GM12878 (cell line): ENCODE measurements around the gene PTPRM. TPM values are rescaled to one million over a fixed set of nuclear protein-coding genes. Genes with fewer than 3 reads are reported as not detected.

Experiments
- ATAC-seq: fragments of 200-7000 bp; cut with Tn5 transposase; 3 replicates; pipeline ENCODE4 v1.9.1; 2020; ENCODE audit warnings: mild to moderate bottlenecking, moderate library complexity
- BruUV-seq: library from RNA; stranded (reverse); fragments of 400-500 nt; replicated peaks from 2 replicates; lab custom pipeline; 2021; lab: Mats Ljungman, UMichigan
- CTCF ChIA-PET: fragments of 300-600 bp; sonication (Branson Sonifier 250); formaldehyde crosslinking; extraction: SDS; loops from one replicate; lab custom pipeline; 2021; ENCODE audit warnings: inconsistent platforms; lab: Yijun Ruan, JAX
- POLR2A ChIA-PET: fragments of 350-600 bp; formaldehyde crosslinking; extraction: SDS; loops from one replicate; lab custom pipeline; 2021; ENCODE audit warnings: inconsistent platforms; lab: Charles Lee
- RAD21 ChIA-PET: fragments of 300-600 bp; sonication (Branson Sonifier 250); formaldehyde crosslinking; loops from one replicate; lab custom pipeline; 2023; ENCODE audit warnings: antibody characterized with exemption; ENCODE audit not compliant: unreplicated experiment; lab: Charles Lee
- SMC1A ChIA-PET: fragments of 300-600 bp; sonication (Branson Sonifier 250); formaldehyde crosslinking; loops from one replicate; lab custom pipeline; 2023; ENCODE audit not compliant: unreplicated experiment, uncharacterized antibody; lab: Charles Lee
- DNase-seq: peaks from one replicate; pipeline ENCODE4 v3.0.0-alpha.2; 2011; ENCODE audit warnings: low read depth, low spot score
- FAIRE-seq: peaks from 3 replicates; lab custom pipeline; 2011; peaks lifted over from hg19 to GRCh38; lab: Jason Lieb, UNC
- H2AFZ ChIP-seq: 2 replicates; pipeline ENCODE4 v1.6.0; 2011; ENCODE audit warnings: low read depth, low read length, control low read depth; ENCODE audit not compliant: control insufficient read depth
- H3K27ac ChIP-seq: 2 replicates; pipeline ENCODE4 v1.5.1; 2011; ENCODE audit warnings: control low read depth; ENCODE audit not compliant: control insufficient read depth, insufficient read depth
- H3K27me3 ChIP-seq, 2 experiments: replicated peaks in 1 of 2; 2 replicates each; pipeline versions ENCODE4 v1.6.0 to v1.6.1; 2011; ENCODE audit warnings: low read length in 1 of 2; ENCODE audit not compliant: control insufficient read depth in 2 of 2, insufficient read depth in 2 of 2
- H3K36me3 ChIP-seq, 2 experiments: 2 replicates each; pipeline ENCODE4 v1.5.1; 2011; ENCODE audit warnings: low read length in 1 of 2; ENCODE audit not compliant: control insufficient read depth in 2 of 2, insufficient read depth in 2 of 2
- H3K4me1 ChIP-seq: 2 replicates; pipeline ENCODE4 v1.6.1; 2011; ENCODE audit warnings: mild to moderate bottlenecking, low read length, moderate library complexity, mixed read lengths; ENCODE audit not compliant: control insufficient read depth, insufficient read depth
- H3K4me2 ChIP-seq: 2 replicates; pipeline ENCODE4 v1.6.0; 2011; ENCODE audit warnings: control low read depth; ENCODE audit not compliant: control insufficient read depth, insufficient read depth
- H3K4me3 ChIP-seq: fragments of 200-600 bp; sonication (generic); 2 replicates; pipeline ENCODE4 v1.5.1; 2016
- H3K79me2 ChIP-seq: 2 replicates; pipeline ENCODE4 v1.6.0; 2011; ENCODE audit warnings: low read length; ENCODE audit not compliant: control insufficient read depth, insufficient read depth
- H3K9ac ChIP-seq: 2 replicates; pipeline ENCODE4 v1.8.0; 2011; ENCODE audit warnings: low read length, control low read depth, mixed read lengths; ENCODE audit not compliant: control insufficient read depth, insufficient read depth
- H3K9me3 ChIP-seq: replicated peaks from 3 replicates; pipeline ENCODE4 v1.5.1; 2011; ENCODE audit warnings: mild to moderate bottlenecking, low read length; ENCODE audit not compliant: control insufficient read depth, insufficient read depth
- H4K20me1 ChIP-seq: 2 replicates; pipeline ENCODE4 v1.6.0; 2011; ENCODE audit not compliant: control insufficient read depth, insufficient read depth
- CBX3 ChIP-seq: fragments of 200-600 bp; sonication (generic); IDR thresholded peaks from 2 replicates; pipeline ENCODE4 v1.6.1; 2016; ENCODE audit warnings: low read depth, borderline replicate concordance
- RELB ChIP-seq: fragments of 450-650 bp; IDR thresholded peaks from 2 replicates; pipeline ENCODE4 v1.6.1; 2017; ENCODE audit warnings: low read depth, mild to moderate bottlenecking, moderate library complexity
- RFX5 ChIP-seq: IDR thresholded peaks from 2 replicates; pipeline ENCODE4 v1.6.1; 2011; ENCODE audit warnings: low read depth, low read length, improper control_type of control experiment
- SPI1 ChIP-seq: IDR thresholded peaks from 2 replicates; pipeline ENCODE4 v1.6.1; 2011; ENCODE audit warnings: low read depth, mild to moderate bottlenecking, low read length, moderate library complexity, borderline replicate concordance; ENCODE audit not compliant: insufficient read depth
- ZNF384 ChIP-seq: IDR thresholded peaks from 2 replicates; pipeline ENCODE4 v1.6.1; 2012; ENCODE audit warnings: low read depth, mild to moderate bottlenecking, low read length, improper control_type of control experiment, borderline replicate concordance
- in situ Hi-C: fragments of 300-500 bp; cut with MboI; formaldehyde crosslinking; loops from 9 replicates; pipeline ENCODE4 v1.14.3; 2018; ENCODE audit warnings: mixed read lengths
- intact Hi-C: fragments of 100-400 bp; cut with micrococcal nuclease; formaldehyde crosslinking; loops from one replicate; pipeline ENCODE4 v1.14.2; 2022; ENCODE audit not compliant: unreplicated experiment
- polyA plus RNA-seq, 11 experiments: library from polyadenylated mRNA; depleted of rRNA in 4 of 11; unstranded in 6 of 11; stranded (reverse) in 5 of 11; fragments of >200 nt; fragmentation: Nextera tagmentation in 4 of 11; fragmentation: Illumina TruSeq in 1 of 11; extraction: Ambion mirVana in 4 of 11; extraction: Trizol in 1 of 11; gene quantifications; 1 replicate in 1 of 11; 2 replicates in 10 of 11; pipeline versions ENCODE4 v1.2.1 to v1.2.3, GENCODE V29; 2011 to 2016; ENCODE audit warnings: inconsistent platforms in 2 of 11, missing spikeins in 2 of 11, low read depth in 1 of 11
- total RNA-seq, 4 experiments: library from RNA; depleted of rRNA in 3 of 4; stranded (reverse); fragments of >200 nt in 3 of 4; fragmentation: Illumina TruSeq in 1 of 4; extraction: Trizol in 1 of 4; gene quantifications; 2 replicates each; pipeline versions ENCODE4 v1.2.1 to v1.2.3, GENCODE V29; 2013 to 2021
- TF ChIP-seq, protein P1 (sequence below): fragments of 150-350 bp; IDR thresholded peaks from 2 replicates; pipeline ENCODE4 v1.6.1; 2016; ENCODE audit warnings: low read depth, low read length

PTPRM gene
- total and polyA plus RNA-seq, 10 of the 15 experiments (the other 5 are each of a cell fraction or from before 2014, with no cell fraction given) = 0.07 to 22.6 (median 0.60) TPM

DNA sequence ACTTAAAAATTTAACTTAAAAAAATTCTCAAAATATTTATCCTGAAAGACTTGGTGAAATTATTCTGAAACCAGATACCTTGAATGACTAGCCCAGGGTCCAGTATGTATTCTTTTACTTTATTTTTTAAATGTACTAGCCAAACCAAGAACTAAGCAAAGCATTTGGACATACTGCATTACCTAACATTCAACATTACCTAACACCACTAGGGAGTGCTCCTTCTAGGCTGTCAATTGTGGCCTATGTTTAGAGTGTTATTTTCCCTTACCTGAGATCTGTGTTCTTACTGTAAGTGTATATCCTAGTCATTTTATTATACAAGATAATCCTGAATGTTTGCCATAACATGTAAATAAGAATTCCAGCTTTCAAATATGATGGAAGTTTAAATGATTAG, 496.6 kb downstream of the PTPRM start:
- Histone ChIP-seq H2AFZ (no peak overlapping the region), H3K27me3 (no peaks in the 10 kb centered on the region), H3K79me2 (no peaks in the 10 kb centered on the region), H3K36me3 (no peaks in the 10 kb centered on the region), H3K9ac (no peak overlapping the region), H3K9me3 (no peaks in the 10 kb centered on the region), H3K27ac (no peak overlapping the region), H4K20me1 (no peaks in the 10 kb centered on the region), H3K4me2 (no peak overlapping the region), H3K4me1 (no peaks in the 10 kb centered on the region), H3K4me3 (no peak overlapping the region)
- ChIA-PET CTCF (interaction anchor here (1.5 kb wide), 1 partner anchor 163 kb away, joined by 3 read pairs; no protein-coding TSS in a partner anchor), RAD21 (no interaction called here), SMC1A (interaction anchor here (0.7 to 0.9 kb wide), 2 partner anchors 14 to 174 kb away, joined by 3 read pairs; no protein-coding TSS in a partner anchor), POLR2A (no interaction called here)
- DNase-seq (no peak), FAIRE-seq (no peak), ATAC-seq (no peak)
- BruUV-seq = no TSS peak
- TF ChIP-seq SPI1 (no peak), RFX5 (no peak), RELB (no peak), ZNF384 (no peak), CBX3 (no peak)
- TF ChIP-seq, protein P1, sequence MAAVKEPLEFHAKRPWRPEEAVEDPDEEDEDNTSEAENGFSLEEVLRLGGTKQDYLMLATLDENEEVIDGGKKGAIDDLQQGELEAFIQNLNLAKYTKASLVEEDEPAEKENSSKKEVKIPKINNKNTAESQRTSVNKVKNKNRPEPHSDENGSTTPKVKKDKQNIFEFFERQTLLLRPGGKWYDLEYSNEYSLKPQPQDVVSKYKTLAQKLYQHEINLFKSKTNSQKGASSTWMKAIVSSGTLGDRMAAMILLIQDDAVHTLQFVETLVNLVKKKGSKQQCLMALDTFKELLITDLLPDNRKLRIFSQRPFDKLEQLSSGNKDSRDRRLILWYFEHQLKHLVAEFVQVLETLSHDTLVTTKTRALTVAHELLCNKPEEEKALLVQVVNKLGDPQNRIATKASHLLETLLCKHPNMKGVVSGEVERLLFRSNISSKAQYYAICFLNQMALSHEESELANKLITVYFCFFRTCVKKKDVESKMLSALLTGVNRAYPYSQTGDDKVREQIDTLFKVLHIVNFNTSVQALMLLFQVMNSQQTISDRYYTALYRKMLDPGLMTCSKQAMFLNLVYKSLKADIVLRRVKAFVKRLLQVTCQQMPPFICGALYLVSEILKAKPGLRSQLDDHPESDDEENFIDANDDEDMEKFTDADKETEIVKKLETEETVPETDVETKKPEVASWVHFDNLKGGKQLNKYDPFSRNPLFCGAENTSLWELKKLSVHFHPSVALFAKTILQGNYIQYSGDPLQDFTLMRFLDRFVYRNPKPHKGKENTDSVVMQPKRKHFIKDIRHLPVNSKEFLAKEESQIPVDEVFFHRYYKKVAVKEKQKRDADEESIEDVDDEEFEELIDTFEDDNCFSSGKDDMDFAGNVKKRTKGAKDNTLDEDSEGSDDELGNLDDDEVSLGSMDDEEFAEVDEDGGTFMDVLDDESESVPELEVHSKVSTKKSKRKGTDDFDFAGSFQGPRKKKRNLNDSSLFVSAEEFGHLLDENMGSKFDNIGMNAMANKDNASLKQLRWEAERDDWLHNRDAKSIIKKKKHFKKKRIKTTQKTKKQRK = no peak
- intact Hi-C loops (no loop called here), in situ Hi-C loops (no loop called here)
